ENCODE data around the gene GATD1. TPM values are rescaled to one million over a fixed set of nuclear protein-coding genes. Genes with fewer than 3 reads are reported as not detected.

The GATD1 gene, protein sequence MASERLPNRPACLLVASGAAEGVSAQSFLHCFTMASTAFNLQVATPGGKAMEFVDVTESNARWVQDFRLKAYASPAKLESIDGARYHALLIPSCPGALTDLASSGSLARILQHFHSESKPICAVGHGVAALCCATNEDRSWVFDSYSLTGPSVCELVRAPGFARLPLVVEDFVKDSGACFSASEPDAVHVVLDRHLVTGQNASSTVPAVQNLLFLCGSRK
- 38.5 TPM for polyA plus RNA-seq (2013, experiment 1 of 2; ENCODE audit: insufficient read length)
- polyA plus RNA-seq (2013, experiment 2 of 2; ENCODE audit: insufficient read length): 34.2 TPM

DNA sequence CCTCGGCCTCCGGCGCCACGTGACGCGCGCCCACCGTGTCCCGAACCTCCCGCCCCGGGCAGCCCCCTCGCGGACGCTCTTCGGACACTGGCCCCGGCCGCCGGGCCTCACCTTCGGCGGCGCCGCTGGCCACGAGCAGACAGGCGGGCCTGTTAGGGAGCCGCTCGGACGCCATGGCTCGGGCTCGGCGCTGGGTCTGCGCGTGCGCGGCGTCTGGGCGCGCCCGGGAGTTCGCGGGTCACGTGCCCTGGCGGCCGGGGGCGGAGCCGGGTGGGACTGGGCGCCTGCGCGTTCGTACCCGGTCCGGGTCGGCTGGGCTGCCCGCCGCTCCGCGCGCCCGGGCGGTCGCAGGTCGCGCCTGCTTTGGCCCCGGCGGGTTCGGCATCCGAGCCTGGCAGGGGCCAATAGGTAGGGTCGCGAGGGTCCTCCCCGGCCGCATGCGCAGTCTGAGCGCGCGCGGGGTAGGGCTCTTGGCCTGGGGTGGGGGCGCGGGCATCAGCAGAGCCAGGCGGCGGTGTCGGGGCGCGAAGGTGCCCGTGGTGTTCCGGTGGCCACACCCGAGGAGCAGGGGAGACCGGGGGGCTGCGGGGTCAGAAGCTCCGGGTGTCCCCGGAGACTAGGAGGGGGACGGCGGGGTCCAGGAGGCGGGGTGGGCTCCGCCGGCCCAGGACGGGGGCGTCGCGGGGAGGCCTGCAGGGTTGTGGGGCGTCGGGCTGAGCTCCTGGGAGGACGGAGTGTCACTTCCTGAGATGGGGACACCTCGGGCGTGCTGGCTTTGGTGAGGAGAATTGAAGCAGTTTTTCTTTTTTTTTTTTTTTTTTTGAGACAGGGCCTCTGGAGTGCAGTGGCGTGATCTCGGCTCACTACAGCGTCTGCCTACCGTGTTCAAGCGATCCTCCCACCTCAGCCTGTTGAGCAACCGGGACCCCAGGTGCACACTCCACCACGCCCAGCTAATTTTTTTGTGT lies at the start of gene GATD1:
Gene GATD1 (minus strand): TSS at position 200 of the 968 bp plus-strand sequence. CDS start 25 bp downstream, at position 175.
- peak; percentile 84 for DNase-seq

DNA sequence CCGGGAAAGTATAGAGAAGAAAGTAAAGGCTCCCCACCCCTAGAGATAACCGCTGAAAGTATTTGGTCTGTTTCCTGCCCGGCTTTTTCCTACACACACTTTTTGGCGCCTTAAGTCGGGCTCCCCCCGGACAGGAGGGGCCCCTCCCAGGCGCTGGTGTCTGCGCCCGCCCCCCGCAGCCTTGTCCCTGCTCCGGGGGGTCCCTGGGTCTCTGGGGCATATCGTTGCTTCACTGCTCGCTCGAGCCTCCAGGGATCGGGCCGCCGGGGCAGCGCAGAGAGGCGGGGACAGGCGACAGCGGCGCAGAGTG lies 49.5 kb upstream of the GATD1 start:
- DNase-seq: no peak

DNA sequence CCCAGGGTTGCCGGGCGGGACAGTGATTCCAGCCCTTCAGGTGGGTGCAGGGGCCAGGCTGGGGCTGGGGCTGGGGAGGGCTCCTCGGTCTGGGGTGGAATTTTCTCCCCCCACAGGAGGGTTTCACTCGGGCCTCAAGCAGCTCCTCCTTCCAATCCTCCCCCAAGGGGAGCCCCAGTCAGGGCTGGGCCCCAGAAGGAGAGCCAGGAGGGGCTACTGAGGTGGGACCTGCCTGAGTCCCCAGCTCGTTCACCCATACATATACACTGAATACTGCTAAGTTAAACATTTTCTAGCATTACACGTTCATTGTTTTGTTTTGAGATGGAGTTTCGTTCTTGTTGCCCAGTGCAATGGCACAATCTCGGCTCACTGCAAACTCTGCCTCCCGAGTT lies 48.9 kb upstream of the GATD1 start:
- no peak for DNase-seq

DNA sequence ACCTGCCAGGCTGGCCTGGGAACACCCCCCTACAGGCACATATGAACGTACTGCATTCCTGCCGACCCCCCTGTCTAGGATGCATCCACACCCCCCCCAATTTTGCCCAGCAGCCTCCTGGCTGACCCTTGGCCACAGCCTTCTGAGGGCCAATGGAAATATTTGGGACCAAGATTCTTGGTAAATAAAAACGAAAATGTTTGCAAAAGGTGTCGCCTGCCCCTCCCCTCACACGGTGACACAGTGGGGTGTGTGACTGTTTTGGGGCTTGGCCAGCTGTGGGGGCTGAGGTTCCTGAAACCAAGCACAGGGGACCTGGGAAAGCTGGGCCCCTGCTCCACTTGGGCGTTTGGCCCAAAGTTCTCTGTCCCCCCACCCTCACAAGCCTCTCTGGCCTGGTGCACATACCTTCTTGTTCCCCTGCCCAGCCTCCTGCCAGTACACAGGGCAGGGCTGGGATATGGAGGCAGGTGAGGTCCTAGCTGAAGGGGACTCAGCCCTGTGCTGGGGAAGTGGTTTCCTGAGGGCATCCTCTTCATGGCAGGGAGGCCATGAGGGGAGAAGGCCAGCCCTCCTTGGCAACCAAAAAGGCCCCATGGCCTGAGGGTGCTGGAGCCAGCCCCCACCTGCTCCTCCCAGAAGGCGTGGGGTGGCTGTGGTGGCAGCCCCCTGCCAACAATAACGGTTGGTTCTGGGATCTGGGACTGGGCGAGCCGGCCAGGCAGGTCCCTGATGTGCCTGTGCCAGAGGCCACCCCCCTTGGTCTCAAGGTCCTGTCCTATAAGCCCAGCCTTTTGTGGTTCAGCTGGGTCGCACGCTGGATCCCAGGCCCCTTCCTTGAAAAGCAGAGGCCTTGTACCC lies 48.3 kb upstream of the GATD1 start:
- no peak for DNase-seq

DNA sequence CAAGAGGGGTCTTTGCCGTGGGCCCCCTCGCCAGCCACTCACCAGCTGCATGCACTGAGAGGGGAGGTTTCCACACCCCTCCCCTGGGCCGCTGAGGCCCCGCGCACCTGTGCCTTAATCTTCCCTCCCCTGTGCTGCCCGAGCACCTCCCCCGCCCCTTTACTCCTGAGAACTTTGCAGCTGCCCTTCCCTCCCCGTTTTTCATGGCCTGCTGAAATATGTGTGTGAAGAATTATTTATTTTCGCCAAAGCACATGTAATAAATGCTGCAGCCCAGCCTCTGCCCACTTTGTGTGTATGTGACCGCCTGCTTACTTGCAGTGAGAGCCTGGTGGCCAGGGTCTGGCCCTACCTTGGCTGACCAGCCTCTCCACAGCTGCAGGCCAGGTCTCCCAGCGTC lies 47.7 kb upstream of the GATD1 start:
- DNase-seq: no peak

DNA sequence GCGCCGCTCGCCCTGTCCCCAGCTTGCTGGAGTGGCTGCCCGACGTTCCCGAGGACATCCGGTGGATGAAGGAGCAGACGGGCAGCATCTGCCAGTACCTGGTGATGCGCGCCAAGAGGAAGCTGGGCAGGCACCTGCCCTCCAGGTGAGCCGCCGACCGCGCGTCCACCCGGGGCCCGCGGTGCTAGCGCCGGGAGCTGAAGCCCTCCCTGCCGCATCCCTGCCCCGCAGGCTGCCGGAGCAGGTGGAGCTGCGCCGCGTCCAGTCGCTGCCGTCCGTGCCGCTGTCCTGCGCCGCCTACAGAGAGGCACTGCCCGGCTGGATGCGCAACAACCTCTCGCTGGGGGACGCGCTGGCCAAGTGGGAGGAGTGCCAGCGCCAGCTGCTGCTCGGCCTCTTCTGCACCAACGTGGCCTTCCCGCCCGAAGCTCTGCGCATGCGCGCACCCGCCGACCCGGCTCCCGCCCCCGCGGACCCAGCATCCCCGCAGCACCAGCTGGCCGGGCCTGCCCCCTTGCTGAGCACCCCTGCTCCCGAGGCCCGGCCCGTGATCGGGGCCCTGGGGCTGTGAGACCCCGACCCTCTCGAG lies 47.1 kb upstream of the GATD1 start:
- no peak for DNase-seq

DNA sequence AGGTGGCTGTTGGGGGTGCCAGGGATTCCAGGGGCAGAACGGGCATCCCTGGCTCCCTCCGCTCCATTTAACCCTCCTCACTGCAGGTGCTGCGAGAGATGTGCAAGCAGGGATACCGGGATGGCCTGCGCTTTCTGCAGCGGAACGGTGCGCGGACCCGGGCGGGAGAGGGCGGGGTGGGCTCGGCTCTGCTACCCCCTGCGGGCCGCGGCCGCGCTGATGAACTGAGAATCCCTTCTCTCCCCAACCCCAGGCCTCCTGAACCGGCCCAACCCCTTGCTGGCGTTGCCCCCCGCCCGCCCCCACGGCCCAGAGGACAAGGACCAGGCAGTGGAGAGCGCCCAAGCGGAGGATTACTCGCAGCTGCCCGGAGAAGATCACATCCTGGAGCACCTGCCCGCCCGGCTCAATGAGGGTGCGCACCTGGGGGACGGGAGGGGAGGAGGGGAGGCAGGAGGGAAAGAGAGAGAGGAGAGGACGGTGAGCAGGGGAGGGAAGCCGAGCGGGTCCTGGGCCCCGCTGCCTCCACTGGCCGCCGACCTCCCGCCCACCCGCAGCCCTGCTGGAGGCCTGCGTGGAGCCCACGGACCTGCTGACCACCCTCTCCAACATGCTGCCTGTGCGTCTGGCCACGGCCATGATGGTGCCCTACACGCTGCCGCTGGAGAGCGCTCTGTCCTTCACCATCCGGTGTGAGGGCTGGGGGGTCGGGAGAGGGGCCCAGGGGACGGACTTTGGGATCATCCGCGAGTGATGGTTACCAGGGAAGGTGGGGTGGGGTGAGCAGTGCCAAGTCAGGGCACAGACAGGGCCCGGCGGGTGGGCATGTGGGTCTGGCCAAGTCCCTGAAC lies 46.4 kb upstream of the GATD1 start:
- DNase-seq: no peak

DNA sequence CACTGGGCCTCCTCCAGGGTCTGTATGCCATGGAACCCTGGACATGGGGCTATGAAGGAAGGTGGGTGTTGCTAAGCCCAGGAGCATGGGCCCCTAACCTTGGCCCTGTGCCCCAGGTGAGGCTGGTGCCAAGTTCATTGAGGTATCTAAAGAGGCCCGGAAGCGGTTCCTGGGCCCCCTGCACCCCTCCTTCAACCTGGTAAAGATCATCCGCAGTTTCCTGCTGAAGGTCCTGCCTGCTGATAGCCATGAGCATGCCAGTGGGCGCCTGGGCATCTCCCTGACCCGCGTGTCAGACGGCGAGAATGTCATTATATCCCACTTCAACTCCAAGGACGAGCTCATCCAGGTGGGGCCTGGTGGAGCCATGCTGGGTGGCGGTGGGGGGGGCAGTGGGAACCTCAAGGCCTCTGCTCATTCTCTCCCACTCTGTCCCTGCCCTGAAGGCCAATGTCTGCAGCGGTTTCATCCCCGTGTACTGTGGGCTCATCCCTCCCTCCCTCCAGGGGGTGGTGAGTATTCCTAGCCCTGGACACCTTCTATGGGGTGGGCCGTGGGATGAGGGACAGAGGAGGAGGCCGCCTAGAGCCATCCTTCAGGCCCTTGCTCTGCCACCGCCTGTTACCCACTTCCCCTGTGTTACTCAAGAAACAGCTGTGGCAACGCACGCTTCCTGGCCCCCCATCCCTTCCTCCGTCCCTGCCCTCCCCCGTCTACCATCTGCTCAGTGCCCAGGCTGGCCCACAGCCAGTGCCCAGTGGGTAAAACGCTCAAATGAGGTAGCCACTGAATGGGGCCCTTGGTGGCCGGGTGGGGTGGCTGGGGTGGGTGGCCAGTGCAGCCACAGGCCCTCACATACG lies 44.5 kb upstream of the GATD1 start:
- DNase-seq: no peak

DNA sequence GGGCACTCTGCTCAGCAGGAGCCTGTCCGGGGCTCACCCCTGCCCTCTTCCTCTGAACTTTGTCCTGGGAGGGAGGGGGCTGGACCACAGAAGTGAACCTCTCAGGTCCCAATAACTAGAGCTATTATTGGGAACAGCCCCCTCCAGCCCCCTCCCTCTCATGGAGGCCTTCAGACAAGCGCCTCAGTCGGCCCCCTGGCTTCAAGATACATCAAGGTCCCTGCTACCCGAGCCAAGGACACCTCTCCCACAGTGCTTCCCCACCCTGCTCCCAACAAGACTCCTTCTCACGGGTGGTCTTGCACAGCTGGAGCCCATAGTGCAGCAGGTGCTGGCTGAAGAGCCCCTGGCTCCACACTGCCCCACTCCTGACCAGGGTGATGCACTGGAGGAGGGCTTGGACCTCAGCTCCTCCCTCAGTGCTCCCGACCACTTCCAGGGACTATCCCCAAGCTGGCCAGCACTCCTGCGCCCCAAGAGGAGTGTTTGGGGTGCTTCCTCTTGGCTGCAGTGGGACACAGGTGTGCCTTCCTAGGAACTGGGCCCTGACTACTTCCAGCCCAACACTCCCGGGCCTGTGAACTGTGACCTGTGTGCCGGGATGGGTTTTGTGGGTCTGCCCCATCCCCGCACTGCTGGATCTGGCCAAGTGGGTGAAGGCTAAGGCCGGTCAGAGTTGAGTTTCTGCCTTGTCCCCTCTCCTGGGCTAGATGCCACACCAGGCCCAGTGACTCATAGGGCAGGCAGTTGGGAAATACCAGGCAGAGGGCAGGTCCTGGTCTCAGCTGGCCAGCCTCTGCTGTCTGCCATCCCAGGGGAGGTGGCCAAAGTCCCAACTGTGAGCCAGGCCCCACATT lies 43.6 kb upstream of the GATD1 start:
- DNase-seq: peak; percentile 62

DNA sequence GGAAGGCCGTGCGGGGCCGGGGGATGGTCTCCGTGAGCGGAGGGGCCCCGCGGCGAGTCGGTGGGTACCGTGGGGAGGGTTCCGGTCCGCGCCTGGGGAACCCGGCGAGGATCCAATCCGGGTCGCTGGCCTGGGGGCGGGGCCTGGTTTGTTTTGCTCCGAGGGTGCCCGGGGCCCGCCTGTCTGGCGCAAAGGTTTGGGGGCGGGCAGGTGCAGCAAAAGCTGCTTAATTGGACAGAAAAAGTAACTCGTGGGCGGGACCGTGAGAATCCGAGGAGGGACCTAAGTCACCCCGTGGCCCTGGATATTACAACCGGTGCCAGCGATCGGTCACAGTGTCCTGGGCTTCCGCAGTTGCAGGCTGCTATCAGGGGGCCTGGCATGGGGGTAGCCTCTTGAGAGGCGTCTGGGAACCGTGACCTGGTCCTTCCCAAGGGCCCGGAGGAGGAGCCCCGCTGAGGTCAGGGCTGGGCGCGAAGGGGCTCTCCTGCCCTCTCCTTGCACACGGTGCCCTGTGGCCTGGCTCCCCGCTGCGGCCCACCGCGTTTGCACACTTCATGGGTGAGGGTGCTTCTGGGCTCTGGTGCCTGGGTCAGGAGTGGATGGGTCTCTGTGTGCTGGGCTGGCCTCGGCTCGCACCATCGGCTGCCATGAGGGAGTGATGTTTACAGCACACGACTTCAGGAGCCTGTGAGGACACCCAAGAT lies 42.8 kb upstream of the GATD1 start:
- peak; percentile 69 for DNase-seq

DNA sequence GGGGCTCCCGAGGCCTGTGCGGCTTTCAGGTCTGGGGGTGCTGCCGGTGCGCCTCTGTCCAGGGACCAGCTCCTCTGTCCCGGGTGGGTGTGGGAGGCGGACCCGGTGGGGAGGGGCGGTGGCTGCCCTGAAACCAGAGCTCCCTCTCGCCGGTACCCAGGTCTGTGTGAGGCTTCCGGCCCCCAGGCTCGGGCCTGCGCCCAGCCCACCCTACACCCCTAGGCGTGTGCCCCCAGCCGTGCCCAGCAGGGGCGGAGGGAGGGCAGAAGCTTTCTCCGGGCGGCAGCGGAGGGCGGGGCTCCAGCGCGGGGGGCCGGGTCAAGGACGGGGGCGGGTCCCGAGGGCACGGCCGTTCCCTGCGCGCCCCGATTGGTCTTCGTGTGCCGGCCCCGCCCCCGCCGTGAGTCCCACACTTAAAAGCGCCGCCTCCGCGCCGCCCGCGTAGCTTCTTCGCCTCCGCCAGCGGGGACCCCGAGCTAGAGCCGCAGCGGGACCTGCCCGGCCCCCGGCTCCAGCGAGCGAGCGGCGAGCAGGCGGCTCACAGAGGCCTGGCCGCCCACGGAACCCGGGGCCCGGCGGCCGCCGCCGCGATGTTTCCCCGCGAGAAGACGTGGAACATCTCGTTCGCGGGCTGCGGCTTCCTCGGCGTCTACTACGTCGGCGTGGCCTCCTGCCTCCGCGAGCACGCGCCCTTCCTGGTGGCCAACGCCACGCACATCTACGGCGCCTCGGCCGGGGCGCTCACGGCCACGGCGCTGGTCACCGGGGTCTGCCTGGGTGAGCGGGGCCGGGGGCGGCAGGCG lies 42.0 kb upstream of the GATD1 start:
- DNase-seq: peak; percentile 87

DNA sequence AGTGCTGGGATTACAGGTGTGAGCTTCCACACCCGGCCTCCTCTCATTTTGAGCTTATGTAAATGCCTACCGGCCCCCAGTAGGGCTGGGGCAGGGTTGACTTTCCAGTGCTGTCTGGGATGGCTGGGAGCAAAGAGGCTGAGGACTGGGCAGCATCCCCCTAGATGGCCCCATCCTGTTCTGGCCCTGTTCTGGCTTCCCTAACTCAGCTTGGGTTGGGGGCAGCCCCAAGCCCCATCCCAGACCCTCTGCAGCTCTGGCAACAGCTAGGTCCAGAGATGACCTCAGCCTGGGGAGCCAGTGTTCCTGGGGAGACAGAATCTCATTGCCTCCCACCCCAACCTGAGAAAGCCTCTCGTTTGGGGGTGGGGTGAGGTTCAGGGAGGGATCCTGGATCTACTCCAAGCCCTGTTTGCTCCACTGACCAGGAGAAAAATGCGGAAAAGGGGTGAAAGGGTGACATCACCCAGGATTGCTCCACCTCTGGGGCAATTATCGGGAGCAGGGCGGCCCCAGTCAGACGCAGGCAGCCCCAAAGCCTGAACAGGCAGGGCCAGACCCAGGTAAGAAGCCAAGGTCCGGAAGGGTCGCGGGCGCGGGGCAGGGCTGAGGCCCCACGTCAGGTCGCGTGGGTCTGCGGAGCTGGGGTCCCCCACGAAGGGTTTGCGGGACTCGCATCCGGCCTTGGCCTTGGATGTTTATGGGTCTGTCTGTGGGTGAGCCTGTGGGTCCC lies 41.3 kb upstream of the GATD1 start, which contains the start of gene PNPLA2:
Gene PNPLA2 (plus strand): TSS at position 519 of the 733 bp plus-strand sequence. CDS start 805 bp downstream, outside the sequence.
- no peak for DNase-seq

DNA sequence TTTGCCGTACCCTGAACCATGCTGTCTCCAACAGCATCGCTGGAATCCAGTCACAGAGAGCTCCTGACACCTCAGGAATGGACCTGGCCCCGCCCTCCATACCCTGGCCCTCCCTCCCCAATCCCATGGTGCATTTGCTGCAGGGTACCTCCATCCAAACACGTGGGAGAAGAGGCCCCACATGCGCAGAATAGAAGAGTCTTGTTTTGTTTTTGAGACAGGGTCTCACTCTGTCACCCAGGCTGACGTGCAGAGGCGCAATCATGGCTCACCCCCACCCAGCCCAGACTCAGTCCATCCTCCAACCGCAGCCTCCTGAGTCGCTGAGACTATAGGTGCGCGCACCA lies 39.1 kb upstream of the GATD1 start:
- no peak for DNase-seq

DNA sequence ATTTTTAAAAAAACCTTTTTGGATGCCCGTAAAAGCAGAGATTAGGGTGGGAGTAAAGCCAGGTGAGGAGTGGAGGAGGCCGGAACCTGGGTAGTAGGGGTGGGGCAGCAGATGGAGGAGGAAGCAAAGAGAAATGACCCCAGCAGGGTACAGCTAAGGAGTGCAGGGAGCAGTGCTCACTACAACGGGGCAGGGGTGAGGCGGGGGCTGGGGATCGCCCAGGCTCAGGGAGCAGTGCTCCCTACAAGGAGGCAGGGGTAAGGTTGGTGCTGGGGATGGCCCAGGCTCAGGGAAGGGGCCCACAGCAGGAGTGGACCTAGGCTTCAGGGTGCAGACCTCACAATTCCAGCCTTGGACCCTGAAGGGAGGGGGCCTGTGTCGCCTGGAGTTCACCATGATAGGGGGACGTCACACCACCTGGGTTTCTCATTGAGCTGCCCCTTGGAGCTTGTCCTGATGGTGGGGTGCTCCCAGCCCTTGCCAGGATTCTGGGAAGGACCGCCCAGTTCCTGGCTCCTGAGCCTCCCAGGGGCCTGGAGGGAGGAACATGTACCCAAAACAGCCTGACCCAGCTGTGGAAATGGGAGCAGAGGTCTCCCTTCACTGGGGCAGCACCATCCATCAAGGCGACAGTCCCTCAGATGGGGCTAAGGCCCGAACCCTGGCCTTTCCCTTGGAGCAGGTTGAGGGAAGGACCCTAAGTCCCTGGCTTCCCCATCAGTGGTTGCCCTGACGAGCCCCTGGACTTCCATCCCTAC lies 38.6 kb upstream of the GATD1 start:
- DNase-seq: no peak

DNA sequence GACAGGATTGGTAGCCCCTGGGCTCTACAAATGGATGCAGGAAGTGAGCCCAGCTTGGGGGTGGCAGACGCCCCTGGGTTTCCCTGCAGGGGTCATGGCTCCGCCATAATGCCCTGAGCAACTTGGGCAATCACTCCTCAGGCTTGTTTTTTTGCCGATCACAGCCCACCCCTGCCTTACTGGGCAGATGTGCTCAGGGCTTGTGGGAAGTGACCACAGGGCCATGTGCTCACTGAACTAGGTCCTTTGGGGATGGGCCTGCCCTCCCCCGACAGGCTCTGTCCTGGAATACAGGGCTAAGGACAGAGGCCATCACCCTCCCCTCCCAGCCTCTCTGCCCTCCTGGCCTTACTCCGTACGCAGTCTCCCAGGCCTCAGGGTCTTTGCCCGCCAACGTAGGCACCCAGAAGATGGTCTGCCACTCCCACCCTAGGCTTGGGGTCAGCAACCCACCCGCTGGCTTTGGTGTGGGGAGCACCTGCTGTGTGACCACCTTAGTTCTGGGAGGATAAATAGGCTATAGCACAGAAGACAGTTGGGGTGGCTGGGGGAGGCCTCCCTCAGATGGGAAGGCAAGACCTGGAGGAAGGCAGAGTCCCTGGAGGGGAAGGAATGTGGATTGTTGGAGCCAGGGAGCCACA lies 36.3 kb upstream of the GATD1 start:
- DNase-seq: no peak

DNA sequence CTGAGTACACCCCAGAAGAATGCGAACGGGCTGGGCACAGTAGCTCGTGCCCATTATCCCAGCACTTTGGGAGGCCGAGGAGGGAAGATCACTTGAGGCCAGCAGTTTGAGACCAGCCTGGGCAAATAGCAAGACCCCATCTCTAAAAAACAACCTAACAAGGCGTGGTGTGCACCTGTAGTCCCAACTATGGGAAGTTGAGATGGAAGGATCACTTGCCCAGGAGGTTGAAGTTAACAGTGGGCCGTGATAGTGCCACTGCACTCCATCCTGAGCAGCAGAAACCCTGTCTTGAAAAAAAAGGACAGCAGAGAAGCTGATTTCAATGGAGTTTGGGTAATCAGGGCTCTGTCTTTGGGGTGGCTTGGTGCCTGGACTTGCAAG lies 35.8 kb upstream of the GATD1 start:
- DNase-seq: no peak

All from fibroblast of skin of back (primary cell).